GM06990 (cell line): Measurements from ENCODE around the gene RNF182.

Source experiments
- DNase-seq: peaks from one replicate; pipeline ENCODE4 v3.0.0-alpha.2; 2011; ENCODE audit not compliant: insufficient read length; ENCODE audit errors: extremely low read depth
- H3K27me3 ChIP-seq: replicated peaks from 2 replicates; pipeline ENCODE4 v1.6.0; 2011; ENCODE audit warnings: low read length; ENCODE audit not compliant: control insufficient read depth, insufficient read depth
- H3K36me3 ChIP-seq: 2 replicates; pipeline ENCODE4 v1.5.1; 2011; ENCODE audit warnings: low read length; ENCODE audit not compliant: control insufficient read depth, insufficient read depth
- H3K4me3 ChIP-seq: replicated peaks from 2 replicates; pipeline ENCODE4 v1.5.1; 2011; ENCODE audit warnings: low read depth, mild to moderate bottlenecking, control low read depth, low read length
- CTCF ChIP-seq: IDR thresholded peaks from 2 replicates; pipeline ENCODE4 v1.5.1; 2011; ENCODE audit warnings: low read length, control low read depth, mild to moderate bottlenecking, inconsistent platforms; ENCODE audit not compliant: insufficient read depth, poor library complexity, severe bottlenecking

The RNF182 gene

GRCh38 chr6:14002176-14002947, 77.6 kb downstream of the RNF182 start:
- DNase-seq: no peak
- no peaks in the 10 kb centered on the region; the same call in 1 of the 2 replicates for H3K27me3 ChIP-seq
- no peak for TF ChIP-seq CTCF
- H3K4me3 ChIP-seq: no peak overlapping the region
- no peaks in the 10 kb centered on the region for H3K36me3 ChIP-seq

GRCh38 chr6:14004258-14004657, 79.5 kb downstream of the RNF182 start:
- H3K36me3 ChIP-seq: no peaks in the 10 kb centered on the region
- H3K4me3 ChIP-seq: no peak overlapping the region
- no peak for DNase-seq
- no peak for TF ChIP-seq CTCF
- no peaks in the 10 kb centered on the region; the same call in 1 of the 2 replicates for H3K27me3 ChIP-seq

- Histone ChIP-seq H3K36me3 (no peaks in the 10 kb centered on the region), H3K27me3 (no peaks in the 10 kb centered on the region; the same call in none of the 2 replicates), H3K4me3 (no peak overlapping the region)
- TF ChIP-seq CTCF: no peak
- no peak for DNase-seq
Observed at GRCh38 chr6:14008809-14009208, 84.1 kb downstream of the RNF182 start.

- DNase-seq: no peak
- TF ChIP-seq CTCF: no peak
Observed at GRCh38 chr6:14009431-14009830, 84.7 kb downstream of the RNF182 start.

GRCh38 chr6:14010275-14010674, 85.5 kb downstream of the RNF182 start:
- Histone ChIP-seq H3K36me3 (no peaks in the 10 kb centered on the region), H3K4me3 (no peak overlapping the region), H3K27me3 (no peaks in the 10 kb centered on the region; the same call in 1 of the 2 replicates)
- no peak for DNase-seq
- no peak for TF ChIP-seq CTCF

More at GRCh38 chr6:14009431-14009830, 84.7 kb downstream of the RNF182 start:
- no peak overlapping the region for H3K4me3 ChIP-seq
- no peaks in the 10 kb centered on the region for H3K36me3 ChIP-seq
- H3K27me3 ChIP-seq: no peaks in the 10 kb centered on the region; the same call in none of the 2 replicates
